ENCODE data around the gene PNLIP. TPM values are rescaled to one million over a fixed set of nuclear protein-coding genes. Genes with fewer than 3 reads are reported as not detected.

Gene PNLIP
- polyA plus RNA-seq, 1 of the 3 experiments (the other 2 are of a cell fraction), result not detected

GRCh38 chr10:116612107-116612769, 66.5 kb downstream of the PNLIP start:
- 46% methylated on average over 7 of the region's 8 CpGs for WGBS (ENCODE audit: low lambda C conversion rate)
- ChIA-PET POLR2A (no interaction called here), CTCF (interaction anchor here (0.6 to 4.5 kb wide), 5 partner anchors 15 to 563 kb away, joined by 3 to 27 read pairs (median 8); no protein-coding TSS in a partner anchor)
- Histone ChIP-seq H3K4me3 (ENCODE audit: low read depth in 2 of 2, low read length in 1 of 2) (no peak overlapping the region), H3K9me2 (no peaks in the 10 kb centered on the region), H3K36me3 (replicated peaks in 1 of 2; ENCODE audit: control insufficient read depth in 1 of 2, insufficient read depth in 2 of 2, low read length in 1 of 2) (no peaks in the 10 kb centered on the region), H3K4me2 (no peak overlapping the region), H2AFZ (ENCODE audit: low read depth) (no peak overlapping the region), H3K27me3 (ENCODE audit: insufficient read depth) (no peaks in the 10 kb centered on the region; the same call in 1 of the 2 replicates), H4K20me1 (ENCODE audit: insufficient read depth) (no peaks in the 10 kb centered on the region), H3K9me3 (no peaks in the 10 kb centered on the region), H3K9ac (no peak overlapping the region), H3F3A (replicated peaks; ENCODE audit: insufficient read depth) (no peaks in the 10 kb centered on the region), H3K79me2 (ENCODE audit: insufficient read depth) (no peaks in the 10 kb centered on the region), H3K4me1 (ENCODE audit: control insufficient read depth in 1 of 2, insufficient read depth in 2 of 2, low read depth in 1 of 2, low read length in 1 of 2) (peaks cover 0 to 7% of the 10 kb centered on the region in 2 experiments; a peak in 1 of 4 replicates), H3K27ac (ENCODE audit: low read depth in 2 of 2, low read length in 1 of 2) (no peak overlapping the region)
- DNase-seq, result no peak
- no peak for TF ChIP-seq ELF1 (IDR thresholded peaks at IDR 0.05)
- no peak for TF ChIP-seq SIN3A (IDR thresholded peaks at IDR 0.05; ENCODE audit: borderline replicate concordance, low read depth, low read length)
- TF ChIP-seq MAX (IDR thresholded peaks at IDR 0.05; ENCODE audit: low read depth), result no peak
- no peak for TF ChIP-seq EZH2phosphoT487 (IDR thresholded peaks at IDR 0.05; ENCODE audit: borderline replicate concordance, low read depth)
- no peak for TF ChIP-seq CHD2 (IDR thresholded peaks at IDR 0.05; ENCODE audit: low read length, partially characterized antibody)
- no peak for TF ChIP-seq POLR2AphosphoS5 (IDR thresholded peaks at IDR 0.05; ENCODE audit: low read depth, low read length)
- TF ChIP-seq REST (IDR thresholded peaks at IDR 0.05; ENCODE audit: low read depth, low read length), result no peak
- no peak for TF ChIP-seq TEAD4 (IDR thresholded peaks at IDR 0.05; ENCODE audit: borderline replicate concordance, insufficient read depth)
- TF ChIP-seq FOXJ3 (CRISPR knock-in tag; IDR thresholded peaks at IDR 0.05), result no peak

- ChIA-PET POLR2A (no interaction called here), CTCF (interaction anchor here (1.0 to 5.2 kb wide), 2 partner anchors 14 to 175 kb away, joined by 5 to 39 read pairs; no protein-coding TSS in a partner anchor)
- Histone ChIP-seq H3K9me2 (no peaks in the 10 kb centered on the region), H3K79me2 (ENCODE audit: insufficient read depth) (no peaks in the 10 kb centered on the region), H3K27me3 (ENCODE audit: insufficient read depth) (no peaks in the 10 kb centered on the region; the same call in 1 of the 2 replicates), H3K9ac (no peak overlapping the region), H3K4me3 (ENCODE audit: low read depth in 2 of 2, low read length in 1 of 2) (no peak overlapping the region), H3K36me3 (replicated peaks in 1 of 2; ENCODE audit: control insufficient read depth in 1 of 2, insufficient read depth in 2 of 2, low read length in 1 of 2) (no peaks in the 10 kb centered on the region), H3K4me2 (no peak overlapping the region), H2AFZ (ENCODE audit: low read depth) (no peak overlapping the region), H3K27ac (ENCODE audit: low read depth in 2 of 2, low read length in 1 of 2) (no peak overlapping the region), H4K20me1 (ENCODE audit: insufficient read depth) (no peaks in the 10 kb centered on the region), H3K4me1 (ENCODE audit: control insufficient read depth in 1 of 2, insufficient read depth in 2 of 2, low read depth in 1 of 2, low read length in 1 of 2) (peaks cover 0 to 4% of the 10 kb centered on the region in 2 experiments; a peak in 1 of 4 replicates), H3K9me3 (no peaks in the 10 kb centered on the region), H3F3A (replicated peaks; ENCODE audit: insufficient read depth) (no peaks in the 10 kb centered on the region)
- 25% methylated on average over 2 of the region's 2 CpGs for WGBS (ENCODE audit: low lambda C conversion rate)
- DNase-seq, result no peak
- TF ChIP-seq SMC3 (IDR thresholded peaks at IDR 0.05; ENCODE audit: low read depth, low read length) (no peak), YY1 (IDR thresholded peaks at IDR 0.05; ENCODE audit: low read depth) (no peak)
These were observed 67.7 kb downstream of the PNLIP start for GRCh38 chr10:116613471-116613870.
